Lower leg skin (tissue), 3 donors: Measurements from ENCODE around the gene MMP20.

Source experiments
- CTCF ChIP-seq, 3 donors: fragments of 450-650 bp; IDR thresholded peaks; one replicate each; pipeline ENCODE4 v1.5.1; 2016; ENCODE audit warnings: antibody characterized with exemption in 3 of 3, mild to moderate bottlenecking in 3 of 3, moderate library complexity in 2 of 3
- POLR2A ChIP-seq, 2 donors: fragments of 450-650 bp; IDR thresholded peaks; one replicate each; pipeline ENCODE4 v1.6.1; 2016 to 2017; ENCODE audit warnings: antibody characterized with exemption in 2 of 2, mild to moderate bottlenecking in 1 of 2, moderate library complexity in 1 of 2

GRCh38 chr11:102613450-102613849 is 11.7 kb downstream of the MMP20 start:
- TF ChIP-seq POLR2A (IDR thresholded peaks at IDR 0.05) (no peak), CTCF (IDR thresholded peaks at IDR 0.05) (no peak)
